NCI-H2081 (cell line): ENCODE data around the gene SOS2.
"Not testable (repeated sequence)": the region's sequence is repeated elsewhere in the genome, so short reads cannot be mapped to it uniquely, and the experiment has no call there.

Experiments
- DNase-seq, 2 experiments: peaks; one replicate each; lab custom pipeline; 2025; lab: John Stamatoyannopoulos, UW

SOS2 gene

DNA sequence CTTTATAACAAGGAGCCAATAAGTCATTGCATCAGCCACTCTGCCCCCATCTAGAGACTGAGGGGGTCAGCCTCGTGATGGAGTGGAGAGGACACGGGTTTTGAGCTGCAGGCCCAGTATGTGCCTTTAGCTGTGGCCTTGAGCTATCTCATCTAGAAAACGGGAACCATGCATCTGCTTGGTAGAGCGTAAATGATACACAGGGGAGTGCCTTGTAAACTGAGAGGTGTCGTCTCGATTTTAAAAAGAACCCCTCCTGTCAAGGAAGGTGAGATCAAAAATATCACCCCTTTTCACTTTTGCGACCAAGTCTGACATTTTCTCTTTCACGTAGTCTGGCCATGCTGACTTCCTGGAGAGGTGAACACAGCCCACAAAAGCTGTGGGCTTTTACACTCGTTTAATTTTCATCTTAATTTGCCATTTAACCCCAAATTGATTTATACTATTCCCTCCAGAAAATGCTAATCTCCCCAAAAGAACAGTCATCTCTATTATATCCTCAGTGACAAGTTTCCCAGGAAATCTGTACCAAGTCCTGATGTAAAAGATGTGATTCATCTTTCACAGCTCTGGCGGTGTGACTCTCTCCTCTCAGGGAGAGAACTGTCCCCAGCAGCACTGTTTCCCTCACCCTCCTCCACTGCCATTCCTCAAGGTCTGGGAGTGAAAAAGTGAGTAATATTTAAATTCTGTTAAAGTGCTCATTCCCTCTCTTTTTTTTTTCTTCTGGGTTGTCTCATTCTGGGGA is 145.6 kb downstream of the SOS2 start:
- DNase-seq: no peak

DNA sequence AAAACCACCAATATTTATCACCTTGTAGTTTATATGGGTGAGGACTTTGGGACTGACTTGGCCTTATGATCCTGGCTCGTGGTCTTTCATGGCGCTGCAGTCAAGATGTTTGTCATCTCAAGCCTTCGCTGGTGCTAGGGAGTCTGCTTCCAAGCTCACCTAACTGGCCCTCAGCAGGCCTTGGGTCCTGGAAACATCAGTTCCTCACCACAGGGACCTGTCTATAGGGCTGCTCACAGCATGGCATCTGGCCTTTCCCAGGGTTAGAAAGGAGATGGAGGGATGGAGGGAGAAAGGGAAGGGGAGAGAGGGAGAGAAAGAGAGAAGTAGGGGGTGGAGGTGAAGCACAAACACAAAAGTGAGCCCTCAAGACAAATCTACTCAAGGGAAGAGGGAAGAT is 146.7 kb downstream of the SOS2 start:
- DNase-seq: no peak

GRCh38 chr14:50083467-50084337 is 147.7 kb downstream of the SOS2 start:
- no peak for DNase-seq

- DNase-seq: no peak
Observed at GRCh38 chr14:50082784-50083466, 148.5 kb downstream of the SOS2 start.

GRCh38 chr14:50082308-50082742 is 149.1 kb downstream of the SOS2 start:
- DNase-seq: no peak

- not testable (repeated sequence) for DNase-seq
Observed at GRCh38 chr14:50079103-50079502, 152.3 kb downstream of the SOS2 start.

GRCh38 chr14:50073663-50074062 is 157.7 kb downstream of the SOS2 start:
- not testable (repeated sequence) for DNase-seq

DNA sequence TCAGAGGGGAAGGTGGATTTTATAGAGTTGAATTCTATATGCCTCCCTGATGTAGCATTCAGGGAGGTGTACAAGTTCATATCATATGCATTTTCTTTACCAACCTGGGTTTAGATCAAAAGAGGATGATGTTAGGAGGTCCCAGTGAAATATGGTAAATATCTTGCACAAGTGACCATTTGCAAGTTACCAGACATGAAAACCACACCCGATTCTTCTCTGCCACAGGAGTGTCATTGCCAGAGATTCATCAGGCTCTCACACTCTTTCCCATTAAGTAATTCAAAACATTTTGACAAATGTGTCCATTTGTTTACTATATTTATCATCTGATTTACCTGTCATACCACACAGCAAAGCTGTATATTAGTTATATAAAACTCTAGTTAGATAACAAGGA is 159.0 kb downstream of the SOS2 start:
- DNase-seq: no peak

- no peak for DNase-seq
Observed at GRCh38 chr14:50070840-50071548, 160.4 kb downstream of the SOS2 start.

- no peak for DNase-seq
Observed at GRCh38 chr14:50070230-50070629, 161.1 kb downstream of the SOS2 start.

GRCh38 chr14:50069325-50069724 is 162.1 kb downstream of the SOS2 start:
- no peak for DNase-seq

GRCh38 chr14:50068496-50068895 is 162.9 kb downstream of the SOS2 start:
- DNase-seq: no peak

DNA sequence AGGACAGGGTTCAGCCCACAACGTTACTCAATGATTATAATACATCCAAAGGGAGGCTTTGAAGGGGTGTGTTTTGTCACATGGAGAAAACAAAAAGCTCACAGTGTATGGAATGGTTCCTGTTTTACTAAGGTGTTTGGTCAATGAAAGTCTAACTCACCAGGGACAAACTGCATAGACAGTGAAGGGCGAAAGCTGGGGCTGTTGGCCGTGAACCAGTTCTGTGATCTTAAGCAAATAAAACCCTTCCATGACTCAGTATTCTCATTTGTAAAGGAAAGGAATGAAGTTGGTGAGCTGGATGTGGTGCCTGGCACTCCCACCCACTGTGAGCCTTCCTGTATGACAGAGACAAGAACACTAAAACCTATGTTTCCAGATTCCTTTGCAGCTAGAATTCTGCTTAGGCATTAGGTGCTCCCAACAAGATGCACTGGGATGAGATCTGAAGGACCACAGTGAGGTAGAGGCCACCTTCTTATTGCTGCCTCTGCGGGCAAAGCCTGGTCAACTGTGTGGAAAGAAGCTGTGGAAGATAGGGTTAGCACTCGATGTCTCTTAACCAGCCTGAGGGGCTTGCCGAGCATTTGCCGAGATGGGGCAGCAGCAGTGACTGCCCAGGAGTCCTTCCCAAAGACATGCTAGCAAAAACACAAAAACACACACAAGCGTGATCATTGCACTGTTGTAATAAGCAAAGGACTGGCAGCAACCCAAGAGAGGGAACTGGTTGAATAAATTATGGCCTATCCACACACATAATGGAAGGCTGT is 163.5 kb downstream of the SOS2 start:
- DNase-seq: no peak
